ENCODE results near the gene SDF2L1. TPM values are rescaled to one million over a fixed set of nuclear protein-coding genes. Genes with fewer than 3 reads are reported as not detected.

SDF2L1 gene
- polyA plus RNA-seq, 3 donors = 31.7 to 46.2 (median 44.7) TPM

DNA sequence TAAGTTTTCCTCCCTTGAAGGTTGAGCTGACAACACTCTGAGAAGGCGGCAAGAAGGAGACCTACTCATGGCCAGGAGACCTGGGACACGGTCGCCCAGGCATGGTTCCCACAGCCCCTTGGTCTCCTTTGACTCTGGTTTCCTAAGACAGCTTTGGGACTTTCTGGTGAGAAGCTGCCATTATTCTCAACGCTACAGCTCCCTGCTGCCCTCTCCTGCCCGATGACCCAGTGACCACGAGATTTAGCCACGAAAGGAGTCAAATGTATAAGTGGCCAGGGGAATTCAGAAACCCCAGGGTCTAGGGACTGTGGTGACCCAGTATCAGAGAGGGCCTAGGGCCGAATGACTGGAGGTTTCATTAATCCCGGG, 699 bp upstream of the SDF2L1 start:
- intact Hi-C loops (cut with micrococcal nuclease) = loop anchor here in 1 of 2 donors (2.0 kb wide), 1 partner anchor 17 kb away; no protein-coding TSS in a partner anchor
- DNase-seq = peak; percentile 57 to 87 (median 63)
- TF ChIP-seq, protein P1, sequence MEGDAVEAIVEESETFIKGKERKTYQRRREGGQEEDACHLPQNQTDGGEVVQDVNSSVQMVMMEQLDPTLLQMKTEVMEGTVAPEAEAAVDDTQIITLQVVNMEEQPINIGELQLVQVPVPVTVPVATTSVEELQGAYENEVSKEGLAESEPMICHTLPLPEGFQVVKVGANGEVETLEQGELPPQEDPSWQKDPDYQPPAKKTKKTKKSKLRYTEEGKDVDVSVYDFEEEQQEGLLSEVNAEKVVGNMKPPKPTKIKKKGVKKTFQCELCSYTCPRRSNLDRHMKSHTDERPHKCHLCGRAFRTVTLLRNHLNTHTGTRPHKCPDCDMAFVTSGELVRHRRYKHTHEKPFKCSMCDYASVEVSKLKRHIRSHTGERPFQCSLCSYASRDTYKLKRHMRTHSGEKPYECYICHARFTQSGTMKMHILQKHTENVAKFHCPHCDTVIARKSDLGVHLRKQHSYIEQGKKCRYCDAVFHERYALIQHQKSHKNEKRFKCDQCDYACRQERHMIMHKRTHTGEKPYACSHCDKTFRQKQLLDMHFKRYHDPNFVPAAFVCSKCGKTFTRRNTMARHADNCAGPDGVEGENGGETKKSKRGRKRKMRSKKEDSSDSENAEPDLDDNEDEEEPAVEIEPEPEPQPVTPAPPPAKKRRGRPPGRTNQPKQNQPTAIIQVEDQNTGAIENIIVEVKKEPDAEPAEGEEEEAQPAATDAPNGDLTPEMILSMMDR (IDR thresholded peaks at IDR 0.05) = peak; percentile 63
- H3K9me3 ChIP-seq (replicated peaks in 1 of 2; ENCODE audit: control insufficient read depth in 1 of 2, insufficient read depth in 1 of 2, low read length in 2 of 2) = no peaks in the 10 kb centered on the region
- 15% methylated on average over 9 of the region's 9 CpGs for WGBS (ENCODE audit: insufficient coverage)
- H3K27me3 ChIP-seq (ENCODE audit: control insufficient read depth in 2 of 2, insufficient read depth in 2 of 2, low read length in 2 of 2) = no peaks in the 10 kb centered on the region
- peak overlapping the region; percentile 64 to 89 for H3K27ac ChIP-seq (ENCODE audit: low read depth in 1 of 2, low read length in 2 of 2)
- H3K36me3 ChIP-seq (replicated peaks in 1 of 2; ENCODE audit: control insufficient read depth in 1 of 2, insufficient read depth in 2 of 2, low read length in 2 of 2) = peaks cover 0 to 9% of the 10 kb centered on the region in 2 donors
- H3K27ac Mint-ChIP-seq = peak overlapping the region; percentile 78 to 92 (median 87)
- H3K4me2 ChIP-seq (replicated peaks; ENCODE audit: extremely low read depth, low read length, poor library complexity, severe bottlenecking) = peak overlapping the region; percentile 79
- H3K4me1 Mint-ChIP-seq = peaks cover 26% of the 10 kb centered on the region
- H3K4me3 ChIP-seq (replicated peaks in 1 of 3; ENCODE audit: low read depth in 2 of 3, low read length in 3 of 3) = peak overlapping the region; percentile 30 to 71 (median 43)
- peaks cover 0 to 3% (median 1%) of the 10 kb centered on the region in 3 donors for H3K27me3 Mint-ChIP-seq (ENCODE audit: low read depth in 3 of 3)
- peak overlapping the region; percentile 87 for H2AFZ ChIP-seq (ENCODE audit: insufficient read depth, low read depth, low read length, poor library complexity, severe bottlenecking)
- peak overlapping the region; percentile 78 to 80 for H3K4me3 Mint-ChIP-seq
- peak overlapping the region; percentile 91 for H3K9ac ChIP-seq (ENCODE audit: insufficient read depth, low read length, poor library complexity, severe bottlenecking)
- peaks cover 16 to 27% of the 10 kb centered on the region in 2 donors for H3K36me3 Mint-ChIP-seq
- H3K9me3 Mint-ChIP-seq = peaks cover 0 to 1% (median 0%) of the 10 kb centered on the region in 7 donors
- peaks cover 24 to 27% of the 10 kb centered on the region in 2 donors for H3K4me1 ChIP-seq (ENCODE audit: control insufficient read depth in 1 of 2, insufficient read depth in 2 of 2, low read length in 2 of 2)
- peaks cover 13% of the 10 kb centered on the region for H3K79me2 ChIP-seq (ENCODE audit: insufficient read depth, low read length)
- H4K20me1 ChIP-seq (ENCODE audit: insufficient read depth, low read length) = peaks cover 9% of the 10 kb centered on the region

DNA sequence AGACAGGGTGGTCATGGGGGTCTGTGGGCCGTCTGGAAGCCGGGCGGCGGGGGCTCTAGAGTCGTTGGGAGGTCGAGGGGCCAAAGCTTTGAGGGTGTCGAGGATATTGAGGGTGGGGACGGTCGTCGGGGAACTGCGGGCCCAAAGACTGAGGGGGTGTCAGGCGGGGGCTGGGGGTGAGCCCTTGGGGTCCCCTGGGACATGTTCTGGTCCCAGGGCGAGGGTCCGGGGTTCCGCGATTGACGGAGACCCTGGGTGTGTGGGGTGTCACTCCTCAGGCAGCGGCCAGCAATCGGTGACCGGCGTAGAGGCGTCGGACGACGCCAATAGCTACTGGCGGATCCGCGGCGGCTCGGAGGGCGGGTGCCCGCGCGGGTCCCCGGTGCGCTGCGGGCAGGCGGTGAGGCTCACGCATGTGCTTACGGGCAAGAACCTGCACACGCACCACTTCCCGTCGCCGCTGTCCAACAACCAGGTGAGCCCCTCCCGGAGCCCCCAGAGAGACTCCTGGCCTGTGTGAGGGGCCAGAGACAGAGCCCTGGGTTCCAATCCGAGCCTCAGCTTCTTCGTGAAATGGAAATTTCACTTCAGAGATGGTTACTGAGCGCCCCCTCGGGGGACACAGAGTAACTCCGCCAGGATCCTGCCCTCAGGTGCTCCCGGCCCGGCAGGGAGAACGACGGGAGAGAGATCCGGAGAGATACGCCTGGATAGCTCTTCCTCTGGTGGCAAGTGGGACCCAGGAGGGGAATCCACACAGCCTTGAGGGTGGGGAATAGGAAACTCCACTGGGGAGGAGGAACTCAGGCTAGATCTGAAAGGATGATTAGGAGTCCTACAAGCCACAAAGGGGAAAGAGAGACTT, 714 bp downstream of the SDF2L1 start:
- Histone ChIP-seq H3K79me2 (ENCODE audit: insufficient read depth, low read length) (peaks cover 13% of the 10 kb centered on the region), H3K9ac (ENCODE audit: insufficient read depth, low read length, poor library complexity, severe bottlenecking) (peak overlapping the region; percentile 91), H2AFZ (ENCODE audit: insufficient read depth, low read depth, low read length, poor library complexity, severe bottlenecking) (peak overlapping the region; percentile 84), H3K4me3 (replicated peaks in 1 of 3; ENCODE audit: low read depth in 2 of 3, low read length in 3 of 3) (peak overlapping the region; percentile 50 to 71 (median 69)), H3K27ac (ENCODE audit: low read depth in 1 of 2, low read length in 2 of 2) (peak overlapping the region; percentile 53 to 89), H3K27me3 (ENCODE audit: control insufficient read depth in 2 of 2, insufficient read depth in 2 of 2, low read length in 2 of 2) (no peaks in the 10 kb centered on the region), H3K9me3 (replicated peaks in 1 of 2; ENCODE audit: control insufficient read depth in 1 of 2, insufficient read depth in 1 of 2, low read length in 2 of 2) (no peaks in the 10 kb centered on the region), H3K4me2 (replicated peaks; ENCODE audit: extremely low read depth, low read length, poor library complexity, severe bottlenecking) (peak overlapping the region; percentile 79), H4K20me1 (ENCODE audit: insufficient read depth, low read length) (peaks cover 17% of the 10 kb centered on the region), H3K36me3 (replicated peaks in 1 of 2; ENCODE audit: control insufficient read depth in 1 of 2, insufficient read depth in 2 of 2, low read length in 2 of 2) (peaks cover 0 to 9% of the 10 kb centered on the region in 2 donors), H3K4me1 (ENCODE audit: control insufficient read depth in 1 of 2, insufficient read depth in 2 of 2, low read length in 2 of 2) (peaks cover 24 to 27% of the 10 kb centered on the region in 2 donors)
- Mint-ChIP-seq H3K9me3 (peaks cover 0 to 1% (median 0%) of the 10 kb centered on the region in 7 donors), H3K27me3 (ENCODE audit: low read depth in 3 of 3) (peaks cover 0 to 3% (median 1%) of the 10 kb centered on the region in 3 donors), H3K4me1 (peaks cover 31% of the 10 kb centered on the region), H3K27ac (peak overlapping the region; percentile 65 to 87 (median 85)), H3K4me3 (peak overlapping the region; percentile 78 to 86), H3K36me3 (peaks cover 16 to 30% of the 10 kb centered on the region in 2 donors)
- TF ChIP-seq, protein P1 (IDR thresholded peaks at IDR 0.05) = peak; percentile 69
- 0% methylated on average over 55 of the region's 56 CpGs for WGBS (ENCODE audit: insufficient coverage)
- intact Hi-C loops (cut with micrococcal nuclease) = no loop called here
- DNase-seq = peak in 2 of 3 donors; percentile 46 to 50

Measured in CD14-positive monocyte (primary cell).